Gastroesophageal sphincter (tissue), 4 donors: ENCODE results near the gene SAE1. TPM values are rescaled to one million over a fixed set of nuclear protein-coding genes. Genes with fewer than 3 reads are reported as not detected.

ENCODE experiments used
- ATAC-seq: fragments of 150-250 bp; one replicate; pipeline ENCODE4 v1.9.1; 2016; ENCODE audit warnings: mild to moderate bottlenecking, moderate library complexity
- H3K27ac ChIP-seq, 4 donors: fragments of 200-600 bp; sonication (generic) in 3 of 4; 1 replicate in 3 of 4; 2 replicates in 1 of 4; pipeline ENCODE4 v1.5.1; 2016 to 2019
- H3K27me3 ChIP-seq: fragments of 200-600 bp; sonication (generic); one replicate; pipeline ENCODE4 v1.5.1; 2019
- H3K36me3 ChIP-seq, 2 donors: fragments of 200-600 bp; sonication (generic); one replicate each; pipeline ENCODE4 v1.5.1; 2019; ENCODE audit warnings: control low read depth in 1 of 2
- H3K4me1 ChIP-seq, 3 donors: fragments of 200-600 bp; sonication (generic); 1 replicate in 2 of 3; 2 replicates in 1 of 3; pipeline ENCODE4 v1.5.1; 2016 to 2019; ENCODE audit warnings: control low read depth in 2 of 3
- H3K4me3 ChIP-seq, 2 donors: fragments of 200-600 bp; sonication (generic); one replicate each; pipeline ENCODE4 v1.5.1; 2019; ENCODE audit warnings: mild to moderate bottlenecking in 1 of 2, moderate library complexity in 1 of 2
- H3K9me3 ChIP-seq, 3 donors: fragments of 200-600 bp; sonication (generic); one replicate each; pipeline ENCODE4 v1.5.1; 2017 to 2019; ENCODE audit warnings: control low read depth in 2 of 3
- EP300 ChIP-seq: sonication (generic); formaldehyde crosslinking; IDR thresholded peaks from one replicate; pipeline ENCODE4 v1.6.1; 2017; ENCODE audit warnings: antibody characterized with exemption, mild to moderate bottlenecking
- POLR2A ChIP-seq, 2 donors: fragments of 450-650 bp; IDR thresholded peaks; one replicate each; pipeline ENCODE4 v1.6.1; 2017; ENCODE audit warnings: antibody characterized with exemption in 2 of 2, mild to moderate bottlenecking in 2 of 2, moderate library complexity in 1 of 2
- POLR2AphosphoS5 ChIP-seq: sonication (generic); formaldehyde crosslinking; IDR thresholded peaks from one replicate; pipeline ENCODE4 v1.6.1; 2017; ENCODE audit warnings: antibody characterized with exemption
- WGBS, 2 donors: methylation state at CpG; one replicate each; pipeline ENCODE4 v1.1.5; 2018; ENCODE audit warnings: low coverage in 1 of 2; 5-methylcytosine and 5-hydroxymethylcytosine counted together
- total RNA-seq, 4 donors: library from RNA; depleted of rRNA; stranded (reverse); fragments of >200 nt; gene quantifications; one replicate each; pipeline ENCODE4 v1.1.0, GENCODE V29; 2016
- TF ChIP-seq, protein P1 (sequence below), 4 experiments: fragments of 200-600 bp in 2 of 4; fragments of 450-650 bp in 2 of 4; sonication (generic) in 1 of 4; IDR thresholded peaks; one replicate each; pipeline ENCODE4 v1.5.1; 2017 to 2019; ENCODE audit warnings: antibody characterized with exemption in 4 of 4, mild to moderate bottlenecking in 2 of 4, moderate library complexity in 2 of 4

Gene SAE1
- total RNA-seq, 4 donors from 2014 or later: 134 to 157 (median 153) TPM

GRCh38 chr19:47123406-47123805, 7.2 kb upstream of the SAE1 start:
- ATAC-seq: no peak
- H3K4me1 ChIP-seq: peaks cover 2 to 24% (median 3%) of the 10 kb centered on the region in 3 donors
- no peak overlapping the region for H3K27ac ChIP-seq
- TF ChIP-seq, protein P1, sequence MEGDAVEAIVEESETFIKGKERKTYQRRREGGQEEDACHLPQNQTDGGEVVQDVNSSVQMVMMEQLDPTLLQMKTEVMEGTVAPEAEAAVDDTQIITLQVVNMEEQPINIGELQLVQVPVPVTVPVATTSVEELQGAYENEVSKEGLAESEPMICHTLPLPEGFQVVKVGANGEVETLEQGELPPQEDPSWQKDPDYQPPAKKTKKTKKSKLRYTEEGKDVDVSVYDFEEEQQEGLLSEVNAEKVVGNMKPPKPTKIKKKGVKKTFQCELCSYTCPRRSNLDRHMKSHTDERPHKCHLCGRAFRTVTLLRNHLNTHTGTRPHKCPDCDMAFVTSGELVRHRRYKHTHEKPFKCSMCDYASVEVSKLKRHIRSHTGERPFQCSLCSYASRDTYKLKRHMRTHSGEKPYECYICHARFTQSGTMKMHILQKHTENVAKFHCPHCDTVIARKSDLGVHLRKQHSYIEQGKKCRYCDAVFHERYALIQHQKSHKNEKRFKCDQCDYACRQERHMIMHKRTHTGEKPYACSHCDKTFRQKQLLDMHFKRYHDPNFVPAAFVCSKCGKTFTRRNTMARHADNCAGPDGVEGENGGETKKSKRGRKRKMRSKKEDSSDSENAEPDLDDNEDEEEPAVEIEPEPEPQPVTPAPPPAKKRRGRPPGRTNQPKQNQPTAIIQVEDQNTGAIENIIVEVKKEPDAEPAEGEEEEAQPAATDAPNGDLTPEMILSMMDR (IDR thresholded peaks at IDR 0.05): no peak
- no peak for TF ChIP-seq POLR2AphosphoS5
- no peak for TF ChIP-seq POLR2A (IDR thresholded peaks at IDR 0.05)
- no peak for TF ChIP-seq EP300
- no peaks in the 10 kb centered on the region for H3K36me3 ChIP-seq
- no peaks in the 10 kb centered on the region for H3K27me3 ChIP-seq
- H3K9me3 ChIP-seq: no peaks in the 10 kb centered on the region
- 85 to 88% methylated on average over 2 to 6 of the region's 7 CpGs for WGBS, 2 donors
- H3K4me3 ChIP-seq: no peak overlapping the region

DNA sequence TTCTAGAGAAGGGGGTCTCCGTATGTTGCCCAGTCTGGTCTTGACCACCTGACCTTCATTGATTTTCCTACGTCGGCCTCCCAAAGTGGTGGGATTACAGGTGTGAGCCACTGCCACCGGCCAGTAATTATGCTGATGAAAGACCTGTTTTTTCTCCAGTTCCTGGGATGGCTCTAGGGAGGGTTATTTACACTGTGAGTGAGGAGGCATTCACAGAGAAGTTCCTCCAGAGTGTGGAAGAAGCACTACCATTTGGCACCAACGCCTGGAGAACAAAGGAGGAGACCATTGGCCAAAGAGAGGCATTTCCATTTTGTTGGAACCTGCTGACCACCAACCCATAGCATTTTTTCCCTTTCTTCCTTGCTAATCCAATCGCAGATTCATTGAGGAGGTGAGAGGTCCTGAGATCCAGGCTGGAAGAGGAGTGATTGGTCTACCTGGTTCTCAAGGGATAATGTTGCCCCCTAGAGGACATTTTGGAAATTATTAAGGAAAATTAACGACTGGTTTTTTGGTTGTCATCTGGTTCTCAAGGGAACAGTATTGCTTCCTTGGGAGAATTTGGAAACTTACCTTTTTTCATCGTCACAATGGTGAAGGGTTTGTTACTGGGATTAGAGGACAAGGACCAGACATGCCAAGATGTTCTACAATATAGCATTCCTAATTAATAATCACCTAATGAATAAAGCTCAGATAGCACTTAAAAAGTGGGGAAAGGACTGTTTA, 5.5 kb upstream of the SAE1 start:
- Histone ChIP-seq H3K27me3 (no peaks in the 10 kb centered on the region), H3K9me3 (no peaks in the 10 kb centered on the region), H3K27ac (peak overlapping the region; percentile 68 to 79 (median 72)), H3K36me3 (no peaks in the 10 kb centered on the region), H3K4me1 (peaks cover 2 to 27% (median 3%) of the 10 kb centered on the region in 3 donors), H3K4me3 (no peak overlapping the region)
- ATAC-seq: peak; percentile 83
- 0 to 28% methylated on average over 2 to 6 of the region's 8 CpGs for WGBS, 2 donors
- TF ChIP-seq, protein P1 (IDR thresholded peaks at IDR 0.05): peak in 3 of 4 experiments; percentile 79 to 85 (median 82)
- no peak for TF ChIP-seq POLR2A (IDR thresholded peaks at IDR 0.05)

DNA sequence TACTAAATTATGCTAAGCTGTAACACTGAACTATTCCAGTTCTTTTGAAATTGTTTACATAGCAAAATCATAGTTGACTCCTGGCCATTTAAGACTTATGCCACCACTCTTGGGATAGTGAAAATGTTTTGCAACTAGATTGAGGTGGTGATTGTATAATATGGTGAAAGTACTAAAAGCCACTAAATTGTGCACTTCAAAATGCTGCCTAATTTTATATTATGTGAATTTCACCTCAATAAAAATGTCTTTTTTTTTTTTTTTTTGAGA, 5.0 kb upstream of the SAE1 start:
- Histone ChIP-seq H3K4me1 (peaks cover 2 to 31% (median 3%) of the 10 kb centered on the region in 3 donors), H3K9me3 (no peaks in the 10 kb centered on the region), H3K36me3 (no peaks in the 10 kb centered on the region), H3K27me3 (no peaks in the 10 kb centered on the region), H3K27ac (peak overlapping the region; percentile 68 to 79 (median 72)), H3K4me3 (no peak overlapping the region)
- TF ChIP-seq POLR2AphosphoS5: peak; percentile 78
- TF ChIP-seq, protein P1 (IDR thresholded peaks at IDR 0.05): no peak
- ATAC-seq: peak; percentile 70

DNA sequence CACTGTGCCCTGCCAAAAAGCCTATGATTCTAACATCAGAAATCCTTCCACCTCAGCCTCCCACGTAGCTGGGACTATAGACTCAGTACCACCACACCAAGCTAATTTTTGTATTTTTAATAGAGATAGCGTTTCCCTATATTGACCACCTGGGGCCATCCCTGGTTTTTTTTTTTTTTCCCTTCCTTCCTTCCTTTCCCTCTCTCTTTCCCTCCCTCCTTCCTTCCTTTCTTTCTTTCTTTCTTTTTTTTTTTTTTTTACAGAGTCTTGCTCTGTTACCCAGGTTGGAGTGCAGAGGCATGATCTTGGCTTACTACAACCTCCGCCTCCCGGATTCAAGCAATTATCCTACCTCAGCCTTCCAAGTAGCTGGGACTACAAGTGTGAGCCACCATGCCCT, 1.1 kb upstream of the SAE1 start:
- ATAC-seq: no peak
- H3K27me3 ChIP-seq: no peaks in the 10 kb centered on the region
- TF ChIP-seq POLR2AphosphoS5: no peak
- no peak for TF ChIP-seq EP300
- TF ChIP-seq, protein P1 (IDR thresholded peaks at IDR 0.05): no peak
- no peak for TF ChIP-seq POLR2A (IDR thresholded peaks at IDR 0.05)

DNA sequence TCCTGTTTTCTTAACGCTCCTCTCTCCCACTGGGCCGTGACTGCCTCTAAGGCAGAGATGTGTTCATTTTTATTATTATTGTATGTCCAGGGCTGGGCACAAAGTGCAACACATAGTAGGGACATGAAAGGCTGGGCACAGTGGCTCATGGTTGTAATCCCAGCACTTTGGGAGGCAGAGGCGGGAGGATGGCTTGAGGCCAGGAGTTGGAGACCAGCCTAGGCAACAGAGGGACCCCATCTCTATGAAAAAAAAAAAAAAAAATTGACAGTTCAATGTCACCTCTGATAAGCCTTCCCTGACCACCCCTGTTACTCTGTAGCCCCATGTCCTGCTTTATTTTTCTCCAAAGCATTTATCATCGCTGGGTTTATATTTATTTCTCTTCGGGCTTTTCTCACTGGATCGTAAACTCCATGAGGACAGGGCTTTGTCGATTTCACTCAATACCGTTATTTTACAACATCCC, 481 bp upstream of the SAE1 start:
- H3K36me3 ChIP-seq: no peaks in the 10 kb centered on the region
- H3K4me3 ChIP-seq: peak overlapping the region in 1 of 2 donors; percentile 65
- ATAC-seq: no peak
- WGBS, 2 donors: 52 to 69% methylated on average over 7 of the region's 8 CpGs
- TF ChIP-seq EP300 (no peak), POLR2AphosphoS5 (no peak), POLR2A (IDR thresholded peaks at IDR 0.05) (no peak)
- TF ChIP-seq, protein P1 (IDR thresholded peaks at IDR 0.05): no peak
- H3K4me1 ChIP-seq: peaks cover 0 to 56% (median 7%) of the 10 kb centered on the region in 3 donors
- H3K9me3 ChIP-seq: no peaks in the 10 kb centered on the region
- H3K27me3 ChIP-seq: no peaks in the 10 kb centered on the region
- H3K27ac ChIP-seq: peak overlapping the region in 3 of 4 donors; percentile 94 to 97 (median 96)

More for the DNA sequence above, 1.1 kb upstream of the SAE1 start:
- H3K27ac ChIP-seq: peak overlapping the region in 1 of 4 donors; percentile 97
- H3K9me3 ChIP-seq: no peaks in the 10 kb centered on the region
- no peaks in the 10 kb centered on the region for H3K36me3 ChIP-seq
- WGBS, 2 donors: 92 to 93% methylated on average over 2 to 4 of the region's 4 CpGs
- no peak overlapping the region for H3K4me3 ChIP-seq
- peaks cover 2 to 56% (median 10%) of the 10 kb centered on the region in 3 donors for H3K4me1 ChIP-seq
